Measurements from ENCODE around the gene CCDC92. TPM values are rescaled to one million over a fixed set of nuclear protein-coding genes. Genes with fewer than 3 reads are reported as not detected.

CCDC92 gene
- total RNA-seq, 1 experiment from 2014 or later: 16.8 TPM

GRCh38 chr12:123958876-123959275 lies 13.8 kb downstream of the CCDC92 start:
- POLR2A ChIA-PET: no interaction called here
- no peak for DNase-seq
- H3K36me3 ChIP-seq (ENCODE audit: control insufficient read depth, insufficient read depth, low read length): no peaks in the 10 kb centered on the region
- H3K4me1 Mint-ChIP-seq (ENCODE audit: low read depth, unreplicated experiment): no peaks in the 10 kb centered on the region
- no peaks in the 10 kb centered on the region for H3K9me3 Mint-ChIP-seq (ENCODE audit: unreplicated experiment)
- H3K4me3 ChIP-seq (ENCODE audit: low read depth, low read length): no peak overlapping the region
- CTCF ChIA-PET: no interaction called here
- no peaks in the 10 kb centered on the region for H3K36me3 Mint-ChIP-seq (ENCODE audit: insufficient read depth, unreplicated experiment)
- no peak for TF ChIP-seq CTCF (IDR thresholded peaks at IDR 0.05; ENCODE audit: insufficient read depth in 1 of 2, low read depth in 1 of 2, low read length in 1 of 2, severe bottlenecking in 1 of 2, unreplicated experiment in 1 of 2)
- no TSS peak for BruUV-seq (replicated peaks)
- no peaks in the 10 kb centered on the region for H3K4me1 ChIP-seq
- H3K27ac Mint-ChIP-seq (ENCODE audit: unreplicated experiment): no peak overlapping the region
- H3K27me3 ChIP-seq (replicated peaks; ENCODE audit: control insufficient read depth, insufficient read depth, low read length): no peaks in the 10 kb centered on the region
- no peak overlapping the region for H3K4me3 Mint-ChIP-seq (ENCODE audit: unreplicated experiment)
- no peaks in the 10 kb centered on the region for H3K9me3 ChIP-seq
- intact Hi-C loops (cut with micrococcal nuclease; ENCODE audit: unreplicated experiment): no loop called here
- H3K27me3 Mint-ChIP-seq (ENCODE audit: insufficient read depth, unreplicated experiment): no peaks in the 10 kb centered on the region

- Mint-ChIP-seq H3K4me1 (ENCODE audit: low read depth, unreplicated experiment) (no peaks in the 10 kb centered on the region), H3K9me3 (ENCODE audit: unreplicated experiment) (no peaks in the 10 kb centered on the region), H3K27ac (ENCODE audit: unreplicated experiment) (no peak overlapping the region), H3K27me3 (ENCODE audit: insufficient read depth, unreplicated experiment) (no peaks in the 10 kb centered on the region), H3K4me3 (ENCODE audit: unreplicated experiment) (no peak overlapping the region), H3K36me3 (ENCODE audit: insufficient read depth, unreplicated experiment) (no peaks in the 10 kb centered on the region)
- ChIA-PET CTCF (no interaction called here), POLR2A (no interaction called here)
- H3K36me3 ChIP-seq (ENCODE audit: control insufficient read depth, insufficient read depth, low read length): no peaks in the 10 kb centered on the region
- intact Hi-C loops (cut with micrococcal nuclease; ENCODE audit: unreplicated experiment): no loop called here
- no peak for TF ChIP-seq CTCF (IDR thresholded peaks at IDR 0.05; ENCODE audit: insufficient read depth in 1 of 2, low read depth in 1 of 2, low read length in 1 of 2, severe bottlenecking in 1 of 2, unreplicated experiment in 1 of 2)
- H3K27me3 ChIP-seq (replicated peaks; ENCODE audit: control insufficient read depth, insufficient read depth, low read length): no peaks in the 10 kb centered on the region
- DNase-seq: no peak
- H3K4me1 ChIP-seq: no peaks in the 10 kb centered on the region
- no peak overlapping the region for H3K4me3 ChIP-seq (ENCODE audit: low read depth, low read length)
- H3K9me3 ChIP-seq: no peaks in the 10 kb centered on the region
- no TSS peak for BruUV-seq (replicated peaks)
Observed at GRCh38 chr12:123958462-123958861, 14.2 kb downstream of the CCDC92 start.

- Histone ChIP-seq H3K4me1 (no peaks in the 10 kb centered on the region), H3K9me3 (no peaks in the 10 kb centered on the region), H3K27me3 (replicated peaks; ENCODE audit: control insufficient read depth, insufficient read depth, low read length) (no peaks in the 10 kb centered on the region), H3K36me3 (ENCODE audit: control insufficient read depth, insufficient read depth, low read length) (no peaks in the 10 kb centered on the region), H3K4me3 (ENCODE audit: low read depth, low read length) (no peak overlapping the region)
- ChIA-PET POLR2A (no interaction called here), CTCF (no interaction called here)
- TF ChIP-seq CTCF (IDR thresholded peaks at IDR 0.05; ENCODE audit: insufficient read depth in 1 of 2, low read depth in 1 of 2, low read length in 1 of 2, severe bottlenecking in 1 of 2, unreplicated experiment in 1 of 2): no peak
- Mint-ChIP-seq H3K36me3 (ENCODE audit: insufficient read depth, unreplicated experiment) (no peaks in the 10 kb centered on the region), H3K9me3 (ENCODE audit: unreplicated experiment) (no peaks in the 10 kb centered on the region), H3K27ac (ENCODE audit: unreplicated experiment) (no peak overlapping the region), H3K4me1 (ENCODE audit: low read depth, unreplicated experiment) (no peaks in the 10 kb centered on the region), H3K4me3 (ENCODE audit: unreplicated experiment) (no peak overlapping the region), H3K27me3 (ENCODE audit: insufficient read depth, unreplicated experiment) (no peaks in the 10 kb centered on the region)
- DNase-seq: no peak
- intact Hi-C loops (cut with micrococcal nuclease; ENCODE audit: unreplicated experiment): no loop called here
- no TSS peak for BruUV-seq (replicated peaks)
Observed at GRCh38 chr12:123957196-123957595, 15.4 kb downstream of the CCDC92 start.
